ENCODE measurements around the gene GNG14. TPM values are rescaled to one million over a fixed set of nuclear protein-coding genes. Genes with fewer than 3 reads are reported as not detected.

GNG14 gene
- total RNA-seq, 1 experiment from 2014 or later: not detected

DNA sequence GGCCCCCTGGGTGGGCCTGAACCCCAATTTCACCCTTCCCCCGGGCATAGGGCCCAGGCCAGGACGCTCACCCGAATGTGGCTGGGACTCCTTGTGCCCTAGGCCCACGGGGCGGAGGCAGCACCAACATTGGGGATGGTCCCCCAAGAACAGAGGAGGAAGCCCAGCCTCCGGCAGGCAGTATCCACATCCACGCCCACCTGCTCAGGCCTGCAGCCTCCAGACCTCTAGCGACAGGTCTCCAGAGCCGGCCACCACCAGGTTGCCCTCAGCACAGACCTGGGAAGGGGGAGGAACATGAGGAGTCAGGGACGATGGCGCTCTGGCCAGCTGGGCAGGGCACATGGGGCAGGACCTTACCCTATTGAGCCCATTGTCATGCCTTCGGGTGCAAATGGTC lies 1.2 kb downstream of the GNG14 start:
- DNase-seq: no peak
- Mint-ChIP-seq H3K9me3 (no peaks in the 10 kb centered on the region), H3K27me3 (ENCODE audit: low read depth) (no peaks in the 10 kb centered on the region; the same call in 1 of the 2 replicates)

More for the DNA sequence above, 1.2 kb downstream of the GNG14 start:
- no peak overlapping the region for H3K18ac ChIP-seq (ENCODE audit: insufficient read length, low read depth, low read length)
- TF ChIP-seq CTCF (conservative IDR thresholded peaks at IDR 0.05): no peak
- no peak overlapping the region for H2BK12ac ChIP-seq (ENCODE audit: insufficient read length, low read depth, low read length)
- H3K4me3 Mint-ChIP-seq: no peak overlapping the region
- no CpG with 5 or more reads among the region's 12 CpGs for WGBS (ENCODE audit: extremely low coverage, insufficient read length, low lambda C conversion rate)
- no peaks in the 10 kb centered on the region for H3K4me1 ChIP-seq (ENCODE audit: insufficient read depth, low read length)
- H3K27ac Mint-ChIP-seq: no peak overlapping the region
- no peak overlapping the region for H3K23ac ChIP-seq (ENCODE audit: insufficient read length, low read depth, low read length)
- no peak overlapping the region for H3K4ac ChIP-seq (ENCODE audit: low read depth, low read length)
- no peak overlapping the region for H4K91ac ChIP-seq (ENCODE audit: insufficient read length, low read depth, low read length)
- H2BK15ac ChIP-seq (ENCODE audit: low read depth, low read length): no peak overlapping the region
- no peaks in the 10 kb centered on the region for H4K20me1 ChIP-seq (ENCODE audit: control insufficient read depth, insufficient read depth, insufficient read length)
- H2AK5ac ChIP-seq (ENCODE audit: insufficient read length, low read length): no peak overlapping the region
- H3K27ac ChIP-seq (ENCODE audit: insufficient read length, low read depth, low read length): no peak overlapping the region
- no peak overlapping the region for H3K56ac ChIP-seq (ENCODE audit: insufficient read length, low read depth, low read length)
- H2AFZ ChIP-seq (ENCODE audit: low read length): no peak overlapping the region
- H3K4me2 ChIP-seq (ENCODE audit: insufficient read depth, insufficient read length, low read length): no peak overlapping the region
- no peak overlapping the region for H2BK5ac ChIP-seq (ENCODE audit: insufficient read length, low read length)
- H3K79me1 ChIP-seq (ENCODE audit: insufficient read depth, low read depth, low read length, poor library complexity, severe bottlenecking): no peaks in the 10 kb centered on the region
- H4K8ac ChIP-seq (replicated peaks; ENCODE audit: insufficient read length, low read depth, low read length): no peak overlapping the region
- no peak overlapping the region for H3K14ac ChIP-seq (ENCODE audit: insufficient read depth, low read length)
- H3K9me3 ChIP-seq (ENCODE audit: control insufficient read depth, low read depth, low read length): no peaks in the 10 kb centered on the region
- H4K5ac ChIP-seq (ENCODE audit: insufficient read length, low read depth, low read length): no peak overlapping the region
- H2BK20ac ChIP-seq (ENCODE audit: low read depth, low read length, poor library complexity, severe bottlenecking): no peak overlapping the region
- H3K23me2 ChIP-seq (ENCODE audit: insufficient read length, low read depth, low read length, poor library complexity, severe bottlenecking): no peaks in the 10 kb centered on the region
- no peaks in the 10 kb centered on the region for H3K79me2 ChIP-seq (ENCODE audit: insufficient read depth, low read length)
- no peak overlapping the region for H3K9ac ChIP-seq (ENCODE audit: extremely low read depth, insufficient read length, low read length)
- no peaks in the 10 kb centered on the region for H3K4me1 Mint-ChIP-seq
- H2BK120ac ChIP-seq (ENCODE audit: low read depth, low read length, poor library complexity, severe bottlenecking): no peak overlapping the region
- H3T11ph ChIP-seq (ENCODE audit: low read length): no peak overlapping the region
- no peaks in the 10 kb centered on the region for H3K27me3 ChIP-seq (ENCODE audit: insufficient read depth, low read length)
- H3K36me3 Mint-ChIP-seq (ENCODE audit: insufficient read depth in 1 of 3, low read depth in 3 of 3): no peaks in the 10 kb centered on the region; a peak in 1 of 7 replicates
